ENCODE results near the gene ETNK1.

GRCh38 chr12:22677781-22678574 lies 53.0 kb downstream of the ETNK1 start:
- TF ChIP-seq, protein P1, sequence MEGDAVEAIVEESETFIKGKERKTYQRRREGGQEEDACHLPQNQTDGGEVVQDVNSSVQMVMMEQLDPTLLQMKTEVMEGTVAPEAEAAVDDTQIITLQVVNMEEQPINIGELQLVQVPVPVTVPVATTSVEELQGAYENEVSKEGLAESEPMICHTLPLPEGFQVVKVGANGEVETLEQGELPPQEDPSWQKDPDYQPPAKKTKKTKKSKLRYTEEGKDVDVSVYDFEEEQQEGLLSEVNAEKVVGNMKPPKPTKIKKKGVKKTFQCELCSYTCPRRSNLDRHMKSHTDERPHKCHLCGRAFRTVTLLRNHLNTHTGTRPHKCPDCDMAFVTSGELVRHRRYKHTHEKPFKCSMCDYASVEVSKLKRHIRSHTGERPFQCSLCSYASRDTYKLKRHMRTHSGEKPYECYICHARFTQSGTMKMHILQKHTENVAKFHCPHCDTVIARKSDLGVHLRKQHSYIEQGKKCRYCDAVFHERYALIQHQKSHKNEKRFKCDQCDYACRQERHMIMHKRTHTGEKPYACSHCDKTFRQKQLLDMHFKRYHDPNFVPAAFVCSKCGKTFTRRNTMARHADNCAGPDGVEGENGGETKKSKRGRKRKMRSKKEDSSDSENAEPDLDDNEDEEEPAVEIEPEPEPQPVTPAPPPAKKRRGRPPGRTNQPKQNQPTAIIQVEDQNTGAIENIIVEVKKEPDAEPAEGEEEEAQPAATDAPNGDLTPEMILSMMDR (IDR thresholded peaks at IDR 0.05): no peak
- TF ChIP-seq POLR2A (IDR thresholded peaks at IDR 0.05): no peak

Data from uterus (tissue), 2 donors.